ENCODE results near the gene FER1L5. TPM values are rescaled to one million over a fixed set of nuclear protein-coding genes. Genes with fewer than 3 reads are reported as not detected.

FER1L5 gene
- total and polyA plus RNA-seq, 2 experiments from 2014 or later, result 0.18 to 0.76 TPM

- TF ChIP-seq CTCF (conservative IDR thresholded peaks at IDR 0.05; ENCODE audit: low read depth in 2 of 2), result no peak
- no peak for TF ChIP-seq JUNB (IDR thresholded peaks at IDR 0.05; ENCODE audit: unreplicated experiment)
- no peak for TF ChIP-seq ETS1 (IDR thresholded peaks at IDR 0.05)
Measured at GRCh38 chr2:96729748-96730147, 87.2 kb downstream of the FER1L5 start (continued).

GRCh38 chr2:96730212-96730611 is 87.6 kb downstream of the FER1L5 start:
- Histone ChIP-seq H3K36me3 (ENCODE audit: insufficient read depth) (peaks cover 55% of the 10 kb centered on the region), H3K4me3 (no peak overlapping the region), H4K20me1 (replicated peaks; ENCODE audit: insufficient read depth) (peaks cover 18% of the 10 kb centered on the region), H3K4me2 (no peak overlapping the region), H3K4me1 (ENCODE audit: insufficient read depth) (no peaks in the 10 kb centered on the region), H3K27me3 (ENCODE audit: insufficient read depth) (no peaks in the 10 kb centered on the region), H2AFZ (no peak overlapping the region), H3K79me2 (replicated peaks; ENCODE audit: insufficient read depth) (0 out of 2 replicates have a peak, but pooled peaks cover 3% of the 10 kb centered on the region), H3F3A (replicated peaks; ENCODE audit: low read depth) (no peaks in the 10 kb centered on the region), H3K9me2 (ENCODE audit: insufficient read depth) (no peaks in the 10 kb centered on the region), H3K27ac (ENCODE audit: low read depth) (no peak overlapping the region)
- no peak for ATAC-seq
- H3K4me3 Mint-ChIP-seq, result no peak overlapping the region
- peaks cover 68% of the 10 kb centered on the region for H3K36me3 Mint-ChIP-seq (ENCODE audit: low read depth)
- H3K9me3 Mint-ChIP-seq, result no peaks in the 10 kb centered on the region; the same call in 2 of the 3 replicates
- H3K27me3 Mint-ChIP-seq (ENCODE audit: insufficient read depth, low read depth, poor library complexity), result peaks cover 2% of the 10 kb centered on the region
- H3K27ac Mint-ChIP-seq, result no peak overlapping the region
- TF ChIP-seq CTCF (conservative IDR thresholded peaks at IDR 0.05; ENCODE audit: low read depth in 2 of 2), result no peak
- TF ChIP-seq ZNF462 (CRISPR knock-in tag; IDR thresholded peaks at IDR 0.05), result no peak
- no peak for TF ChIP-seq REST (IDR thresholded peaks at IDR 0.05; ENCODE audit: unreplicated experiment)
- TF ChIP-seq CREB1 (CRISPR knock-in tag; IDR thresholded peaks at IDR 0.05; ENCODE audit: low read depth), result no peak
- TF ChIP-seq NANOG (IDR thresholded peaks at IDR 0.05; ENCODE audit: borderline replicate concordance), result no peak
- no peak for DNase-seq (ENCODE audit: low spot score)
- no peaks in the 10 kb centered on the region for H3K4me1 Mint-ChIP-seq
